Astrocyte (in vitro differentiated cells and primary cell): Measurements from ENCODE around the gene ATRNL1. TPM values are rescaled to one million over a fixed set of nuclear protein-coding genes. Genes with fewer than 3 reads are reported as not detected.

Experiments used
- DNase-seq: peaks from one replicate; pipeline ENCODE4 v3.0.0-alpha.2; 2010; ENCODE audit warnings: low read depth
- FAIRE-seq: peaks from 2 replicates; lab custom pipeline; 2011; peaks lifted over from hg19 to GRCh38; lab: Jason Lieb, UNC
- H2AFZ ChIP-seq: 2 replicates; pipeline ENCODE4 v1.6.0; 2012; ENCODE audit warnings: low read depth, low read length, inconsistent platforms
- H3K27ac ChIP-seq: 2 replicates; pipeline ENCODE4 v1.5.1; 2011; ENCODE audit warnings: low read depth, low read length, inconsistent platforms
- H3K27me3 ChIP-seq: 2 replicates; pipeline ENCODE4 v1.6.0; 2011; ENCODE audit warnings: low read length, inconsistent platforms; ENCODE audit not compliant: insufficient read depth
- H3K36me3 ChIP-seq: 2 replicates; pipeline ENCODE4 v1.5.1; 2011; ENCODE audit warnings: low read length, inconsistent platforms; ENCODE audit not compliant: insufficient read depth
- H3K4me1 ChIP-seq: 2 replicates; pipeline ENCODE4 v1.5.1; 2011; ENCODE audit warnings: low read length, inconsistent platforms; ENCODE audit not compliant: insufficient read depth
- H3K4me2 ChIP-seq: 2 replicates; pipeline ENCODE4 v1.6.0; 2012; ENCODE audit warnings: low read length, inconsistent platforms
- H3K4me3 ChIP-seq: 2 replicates; pipeline ENCODE4 v1.5.1; 2011; ENCODE audit warnings: low read depth, mild to moderate bottlenecking, low read length, inconsistent platforms; ENCODE audit not compliant: insufficient read depth
- H3K79me2 ChIP-seq: 2 replicates; pipeline ENCODE4 v1.6.0; 2012; ENCODE audit warnings: mild to moderate bottlenecking, low read length, inconsistent platforms; ENCODE audit not compliant: insufficient read depth
- H3K9ac ChIP-seq: 2 replicates; pipeline ENCODE4 v1.6.0; 2012; ENCODE audit warnings: mild to moderate bottlenecking, low read length, inconsistent platforms
- H3K9me3 ChIP-seq: 2 replicates; pipeline ENCODE4 v1.5.1; 2012; ENCODE audit warnings: low read depth, mild to moderate bottlenecking, low read length, inconsistent platforms; ENCODE audit not compliant: insufficient read depth
- H4K20me1 ChIP-seq: 2 replicates; pipeline ENCODE4 v1.6.0; 2012; ENCODE audit warnings: low read length, inconsistent platforms; ENCODE audit not compliant: insufficient read depth
- H3K27ac Mint-ChIP-seq: one replicate; pipeline ENCODE4 v1.8.0; 2021; ENCODE audit warnings: mild to moderate bottlenecking, mixed read lengths; ENCODE audit not compliant: unreplicated experiment
- H3K27me3 Mint-ChIP-seq: one replicate; pipeline ENCODE4 v1.8.0; 2021; ENCODE audit warnings: low read depth, mixed read lengths; ENCODE audit not compliant: unreplicated experiment
- H3K36me3 Mint-ChIP-seq: one replicate; pipeline ENCODE4 v1.8.0; 2021; ENCODE audit warnings: low read depth, mixed read lengths; ENCODE audit not compliant: unreplicated experiment
- H3K4me1 Mint-ChIP-seq: one replicate; pipeline ENCODE4 v1.8.0; 2021; ENCODE audit warnings: low read depth, mixed read lengths; ENCODE audit not compliant: unreplicated experiment
- H3K4me3 Mint-ChIP-seq: one replicate; pipeline ENCODE4 v1.8.0; 2021; ENCODE audit warnings: mild to moderate bottlenecking, moderate library complexity, mixed read lengths; ENCODE audit not compliant: unreplicated experiment
- H3K9me3 Mint-ChIP-seq: one replicate; pipeline ENCODE4 v1.8.0; 2021; ENCODE audit warnings: mild to moderate bottlenecking, mixed read lengths; ENCODE audit not compliant: unreplicated experiment
- CTCF ChIP-seq: IDR thresholded peaks from 2 replicates; pipeline ENCODE4 v1.5.1; 2011; ENCODE audit warnings: low read depth, mild to moderate bottlenecking, inconsistent platforms, low read length, moderate library complexity; ENCODE audit not compliant: insufficient read depth
- EZH2 ChIP-seq: IDR thresholded peaks from 2 replicates; pipeline ENCODE4 v1.6.1; 2012; ENCODE audit warnings: mild to moderate bottlenecking, low read length, inconsistent platforms; ENCODE audit not compliant: insufficient read depth
- total RNA-seq: library from RNA; stranded (reverse); gene quantifications from 2 replicates; pipeline ENCODE4 v1.2.1, GENCODE V29; 2021

The ATRNL1 gene
- total RNA-seq, 1 donor from 2014 or later: 17.5 TPM

- Histone ChIP-seq H3K9me3 (no peaks in the 10 kb centered on the region), H3K27ac (no peak overlapping the region), H3K4me2 (no peak overlapping the region), H3K79me2 (no peaks in the 10 kb centered on the region), H3K4me3 (no peak overlapping the region), H3K9ac (no peak overlapping the region), H3K4me1 (no peaks in the 10 kb centered on the region), H3K27me3 (no peaks in the 10 kb centered on the region), H3K36me3 (no peaks in the 10 kb centered on the region), H2AFZ (no peak overlapping the region), H4K20me1 (no peaks in the 10 kb centered on the region)
- DNase-seq (no peak), FAIRE-seq (no peak)
- Mint-ChIP-seq H3K4me3 (no peak overlapping the region), H3K9me3 (no peaks in the 10 kb centered on the region), H3K27ac (no peak overlapping the region), H3K4me1 (no peaks in the 10 kb centered on the region), H3K36me3 (no peaks in the 10 kb centered on the region), H3K27me3 (peaks cover 8% of the 10 kb centered on the region)
- TF ChIP-seq CTCF: no peak
- TF ChIP-seq EZH2: no peak
These were observed 786.4 kb downstream of the ATRNL1 start for GRCh38 chr10:115879372-115880089.

GRCh38 chr10:115882021-115882420 is 788.9 kb downstream of the ATRNL1 start:
- H3K9ac ChIP-seq: no peak overlapping the region
- DNase-seq: no peak
- no peak overlapping the region for H3K27ac Mint-ChIP-seq
- H3K9me3 Mint-ChIP-seq: no peaks in the 10 kb centered on the region
- no peaks in the 10 kb centered on the region for H4K20me1 ChIP-seq
- H3K79me2 ChIP-seq: no peaks in the 10 kb centered on the region
- H3K36me3 Mint-ChIP-seq: no peaks in the 10 kb centered on the region
- H3K9me3 ChIP-seq: no peaks in the 10 kb centered on the region
- H3K4me3 ChIP-seq: no peak overlapping the region
- H3K4me1 Mint-ChIP-seq: no peaks in the 10 kb centered on the region
- TF ChIP-seq CTCF (no peak), EZH2 (no peak)
- no peak overlapping the region for H2AFZ ChIP-seq
- H3K27ac ChIP-seq: no peak overlapping the region
- no peaks in the 10 kb centered on the region for H3K27me3 ChIP-seq
- no peak overlapping the region for H3K4me3 Mint-ChIP-seq
- H3K4me2 ChIP-seq: no peak overlapping the region
- no peaks in the 10 kb centered on the region for H3K4me1 ChIP-seq
- peaks cover 8% of the 10 kb centered on the region for H3K27me3 Mint-ChIP-seq
- no peak for FAIRE-seq
- no peaks in the 10 kb centered on the region for H3K36me3 ChIP-seq

GRCh38 chr10:115883372-115883771 is 790.2 kb downstream of the ATRNL1 start:
- Histone ChIP-seq H3K4me1 (no peaks in the 10 kb centered on the region), H3K79me2 (no peaks in the 10 kb centered on the region), H3K9me3 (no peaks in the 10 kb centered on the region), H3K4me3 (no peak overlapping the region), H2AFZ (no peak overlapping the region), H3K36me3 (no peaks in the 10 kb centered on the region), H3K4me2 (no peak overlapping the region), H3K27ac (no peak overlapping the region), H4K20me1 (no peaks in the 10 kb centered on the region), H3K27me3 (no peaks in the 10 kb centered on the region), H3K9ac (no peak overlapping the region)
- no peak for TF ChIP-seq EZH2
- no peak for TF ChIP-seq CTCF
- no peak overlapping the region for H3K4me3 Mint-ChIP-seq
- H3K9me3 Mint-ChIP-seq: no peaks in the 10 kb centered on the region
- FAIRE-seq: no peak
- no peaks in the 10 kb centered on the region for H3K36me3 Mint-ChIP-seq
- H3K4me1 Mint-ChIP-seq: no peaks in the 10 kb centered on the region
- DNase-seq: no peak
- peaks cover 8% of the 10 kb centered on the region for H3K27me3 Mint-ChIP-seq
- H3K27ac Mint-ChIP-seq: no peak overlapping the region
